GM18505 (cell line): ENCODE measurements around the gene EIF3CL.
"Not testable (repeated sequence)": the region's sequence is repeated elsewhere in the genome, so short reads cannot be mapped to it uniquely, and the experiment has no call there.

Experiments used
- ATAC-seq: cut with Tn5 transposase; IDR thresholded peaks from one replicate; pipeline ENCODE4 v1.9.1; 2021; ENCODE audit not compliant: unreplicated experiment

EIF3CL gene

DNA sequence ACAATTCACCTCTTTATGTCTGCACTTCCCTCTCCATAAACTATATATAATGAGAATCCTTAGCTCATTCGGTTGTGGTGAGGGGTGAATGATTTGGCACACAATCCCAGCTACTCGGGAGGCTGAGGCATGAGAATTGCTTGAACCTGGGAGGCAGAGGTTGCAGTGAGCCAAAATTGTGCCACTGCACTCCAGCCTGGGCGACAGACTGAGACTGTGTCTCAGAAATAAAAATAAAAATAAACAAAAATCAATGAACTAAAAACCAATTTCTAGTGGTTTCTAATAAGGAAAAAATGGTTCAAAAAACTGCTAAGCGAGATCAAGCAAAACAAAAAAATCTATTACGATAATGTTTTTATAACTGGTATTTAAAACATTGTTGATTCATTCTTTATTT is 40.2 kb downstream of the EIF3CL start, which contains the start of gene NPIPB6:
Gene NPIPB6 (minus strand): TSS at position 101 of the 400 bp plus-strand sequence. CDS start 686 bp downstream, outside the sequence.
- not testable (repeated sequence) for ATAC-seq

DNA sequence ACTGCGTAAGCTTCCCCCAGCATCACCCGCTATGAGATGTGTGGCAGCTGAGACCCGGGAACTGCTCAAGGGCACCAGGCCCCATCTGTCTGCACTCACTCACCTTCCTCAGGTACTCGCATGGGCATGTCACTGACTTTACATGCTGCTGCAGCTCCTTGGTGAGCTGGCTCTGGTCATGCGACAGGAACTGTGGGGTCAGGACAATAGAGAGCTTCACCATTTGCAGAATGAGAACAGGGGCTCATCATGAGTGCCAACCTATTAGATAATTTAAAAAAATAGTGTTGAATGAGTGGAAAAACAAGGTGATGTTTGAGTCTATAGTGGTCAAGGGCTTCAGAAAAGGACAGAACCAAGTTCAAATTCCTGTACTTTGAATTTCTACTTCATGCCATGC is 41.0 kb downstream of the EIF3CL start:
- ATAC-seq: not testable (repeated sequence)

DNA sequence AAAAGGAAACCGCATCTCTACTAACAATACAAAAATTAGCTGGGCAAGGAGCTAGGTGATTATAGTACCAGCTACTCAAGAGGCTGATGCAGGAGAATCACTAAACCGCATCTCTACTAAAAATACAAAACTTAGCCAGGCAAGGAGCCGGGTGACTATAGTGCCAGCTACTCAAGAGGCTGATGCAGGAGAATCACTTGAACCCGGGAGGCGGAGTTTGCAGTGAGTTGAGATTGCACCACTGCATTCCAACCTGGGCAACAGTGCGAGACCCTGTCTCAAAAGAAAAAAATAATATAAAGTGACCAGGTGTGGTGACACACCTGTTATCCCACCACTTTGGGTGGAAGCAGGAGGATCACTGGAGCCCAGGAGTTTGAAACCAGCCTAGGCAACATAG is 65.4 kb downstream of the EIF3CL start:
- ATAC-seq: not testable (repeated sequence)

DNA sequence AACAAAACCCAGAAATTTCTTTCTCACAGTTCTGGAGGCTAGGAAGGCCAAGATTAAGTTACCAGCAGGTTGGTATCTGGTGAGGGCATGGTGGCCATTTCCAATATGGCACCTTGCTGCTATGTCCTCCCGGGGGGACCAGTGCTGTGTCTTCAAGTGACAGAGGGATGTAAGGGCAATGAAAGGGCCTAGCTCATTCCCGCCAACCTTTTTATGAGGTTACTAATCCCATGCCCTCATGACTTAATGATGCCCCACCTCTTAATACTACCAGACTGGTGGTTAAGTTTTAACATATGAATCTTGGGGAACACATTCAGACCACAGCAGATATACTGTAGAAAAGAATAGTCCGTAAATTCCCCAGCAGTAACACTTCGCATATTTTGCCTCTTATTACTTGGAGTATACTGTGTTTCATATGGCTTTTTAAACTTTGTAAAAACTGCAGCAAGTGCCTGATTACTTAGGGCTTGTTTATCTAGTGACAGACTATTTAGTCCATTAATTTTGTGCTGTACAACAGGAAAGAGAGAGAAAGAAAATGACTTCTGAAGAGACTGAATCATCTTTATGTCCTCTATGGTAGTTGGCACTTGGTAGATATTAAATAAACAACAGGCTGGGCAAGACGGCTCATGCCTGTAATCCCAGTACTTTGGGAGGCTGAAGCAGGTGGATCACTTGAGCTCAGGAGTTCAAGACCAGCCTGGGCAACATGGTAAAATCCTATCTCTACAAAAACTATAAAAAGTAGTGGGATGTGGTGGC is 66.5 kb downstream of the EIF3CL start:
- ATAC-seq: not testable (repeated sequence)

- ATAC-seq: not testable (repeated sequence)
These were observed 68.0 kb downstream of the EIF3CL start for GRCh38 chr16:28335678-28336077.

DNA sequence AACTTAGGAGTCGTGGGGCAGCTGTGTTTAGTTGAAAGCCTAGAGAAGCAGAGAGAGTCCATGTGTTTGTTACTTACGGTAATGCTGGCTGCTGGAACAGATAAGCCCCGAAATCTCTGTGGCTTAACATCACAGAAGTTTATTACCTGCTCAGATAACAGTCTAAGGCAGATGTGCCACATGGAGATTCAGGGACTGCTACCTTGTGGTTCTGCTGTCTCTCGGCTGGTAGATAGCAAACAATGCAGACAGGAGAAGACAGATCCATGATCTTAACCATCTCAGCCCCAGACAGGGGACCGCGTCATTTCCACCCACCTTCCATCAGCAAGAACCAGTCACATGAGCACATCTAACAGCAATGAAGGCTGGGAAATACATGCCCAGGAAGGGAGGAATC is 71.0 kb downstream of the EIF3CL start:
- ATAC-seq: not testable (repeated sequence)

DNA sequence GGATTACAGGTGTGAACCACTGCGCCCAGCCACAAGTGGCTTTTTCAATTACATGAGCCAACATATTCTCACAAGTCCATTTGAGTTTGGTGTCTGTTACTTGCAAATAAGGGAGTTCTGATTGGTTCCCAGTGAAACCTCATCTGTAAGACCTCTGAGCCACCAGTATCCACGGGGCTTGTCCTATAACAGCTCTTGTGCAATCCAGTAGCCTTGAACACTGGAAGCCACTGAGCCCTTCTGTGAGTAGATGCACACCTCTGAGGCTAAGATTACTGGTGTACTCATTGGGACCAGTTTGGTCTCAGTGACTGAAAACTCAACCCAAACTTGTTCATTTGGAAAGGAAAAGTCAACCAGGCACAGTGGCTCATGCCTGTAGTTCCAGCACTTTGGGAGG is 72.7 kb downstream of the EIF3CL start:
- ATAC-seq: not testable (repeated sequence)

DNA sequence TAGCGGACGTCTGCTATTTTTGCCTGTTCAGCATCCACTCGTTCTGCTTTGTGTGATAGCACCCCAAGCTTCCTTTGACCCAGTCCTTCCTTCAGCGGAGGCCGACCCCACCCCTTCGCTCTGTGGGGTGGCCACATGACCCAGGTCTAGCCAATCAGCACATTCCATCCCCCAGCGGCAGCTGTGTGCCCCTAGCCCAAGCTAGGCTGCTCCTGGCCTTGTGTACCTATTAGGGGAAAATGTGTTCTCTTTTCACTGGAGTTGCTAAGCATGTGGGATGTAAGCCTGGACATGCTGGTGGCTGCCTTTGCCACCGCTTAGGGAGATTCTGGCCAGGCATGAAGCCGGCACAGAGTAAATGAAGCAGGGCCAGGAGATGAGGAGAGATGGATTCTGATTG is 73.4 kb downstream of the EIF3CL start:
- not testable (repeated sequence) for ATAC-seq
